Hepatocyte (in vitro differentiated cells): ENCODE results near the gene MAST4. TPM values are rescaled to one million over a fixed set of nuclear protein-coding genes. Genes with fewer than 3 reads are reported as not detected.
"Not testable (repeated sequence)": the region's sequence is repeated elsewhere in the genome, so short reads cannot be mapped to it uniquely, and the experiment has no call there.

Experiments
- DNase-seq: peaks from one replicate; pipeline ENCODE4 v3.0.0-alpha.2; 2016; ENCODE audit warnings: low spot score
- H2AFZ ChIP-seq: fragments of 200-600 bp; sonication (generic); 2 replicates; pipeline ENCODE4 v1.6.0; 2016; ENCODE audit warnings: antibody characterized with exemption, mild to moderate bottlenecking
- H3K27ac ChIP-seq: fragments of 200-600 bp; sonication (generic); 2 replicates; pipeline ENCODE4 v1.5.1; 2016; ENCODE audit warnings: mild to moderate bottlenecking
- H3K27me3 ChIP-seq: fragments of 200-600 bp; sonication (generic); 2 replicates; pipeline ENCODE4 v1.6.1; 2016
- H3K36me3 ChIP-seq: fragments of 200-600 bp; sonication (generic); replicated peaks from 2 replicates; pipeline ENCODE4 v1.5.1; 2016; ENCODE audit warnings: low read depth; ENCODE audit not compliant: insufficient read depth
- H3K4me1 ChIP-seq: fragments of 200-600 bp; sonication (generic); 2 replicates; pipeline ENCODE4 v1.5.1; 2016; ENCODE audit warnings: mild to moderate bottlenecking, moderate library complexity; ENCODE audit not compliant: insufficient read depth
- H3K4me2 ChIP-seq: fragments of 200-600 bp; sonication (generic); 2 replicates; pipeline ENCODE4 v1.6.0; 2016
- H3K4me3 ChIP-seq: fragments of 200-600 bp; sonication (generic); 2 replicates; pipeline ENCODE4 v1.5.1; 2016; ENCODE audit warnings: mild to moderate bottlenecking
- H3K79me2 ChIP-seq: fragments of 200-600 bp; sonication (generic); 2 replicates; pipeline ENCODE4 v1.6.0; 2017; ENCODE audit warnings: mild to moderate bottlenecking
- H3K9me2 ChIP-seq: fragments of 200-600 bp; sonication (generic); replicated peaks from 2 replicates; pipeline ENCODE4 v1.6.0; 2017; ENCODE audit warnings: mild to moderate bottlenecking; ENCODE audit not compliant: insufficient read depth
- H3K9me3 ChIP-seq: fragments of 200-600 bp; sonication (generic); 2 replicates; pipeline ENCODE4 v1.5.1; 2016; ENCODE audit warnings: low read depth, mild to moderate bottlenecking
- H4K20me1 ChIP-seq: fragments of 200-600 bp; sonication (generic); 2 replicates; pipeline ENCODE4 v1.6.0; 2016; ENCODE audit warnings: mild to moderate bottlenecking; ENCODE audit not compliant: insufficient read depth, poor library complexity, severe bottlenecking
- CTCF ChIP-seq: fragments of 200-600 bp; sonication (generic); IDR thresholded peaks from 2 replicates; pipeline ENCODE4 v1.5.1; 2016; ENCODE audit warnings: antibody characterized with exemption, mild to moderate bottlenecking; ENCODE audit not compliant: poor library complexity
- EZH2 ChIP-seq: fragments of 200-600 bp; sonication (generic); IDR thresholded peaks from 2 replicates; pipeline ENCODE4 v1.6.1; 2016; ENCODE audit warnings: antibody characterized with exemption, mild to moderate bottlenecking, borderline replicate concordance
- EZH2phosphoT487 ChIP-seq: fragments of 200-600 bp; sonication (generic); IDR thresholded peaks from one replicate; pipeline ENCODE4 v1.6.1; 2018; ENCODE audit warnings: antibody characterized with exemption, mild to moderate bottlenecking, low read depth, moderate library complexity; ENCODE audit not compliant: unreplicated experiment, severe bottlenecking
- WGBS: methylation state at CpG from one replicate; pipeline ENCODE4 v1.1.6; 2016; ENCODE audit warnings: low lambda C conversion rate; ENCODE audit errors: missing lambda C conversion rate; 5-methylcytosine and 5-hydroxymethylcytosine counted together
- polyA plus RNA-seq: library from polyadenylated mRNA; unstranded; fragments of >200 nt; fragmentation: Nextera tagmentation; extraction: Ambion mirVana; gene quantifications from 2 replicates; pipeline ENCODE4 v1.2.1, GENCODE V29; 2016
- total RNA-seq: library from RNA; depleted of rRNA; stranded (reverse); fragments of >200 nt; gene quantifications from 2 replicates; pipeline ENCODE4 v1.2.3, GENCODE V29; 2014

MAST4 gene
- total and polyA plus RNA-seq, 2 experiments from 2014 or later: 11.7 to 13.2 TPM

GRCh38 chr5:66820630-66821207 is 224.5 kb downstream of the MAST4 start:
- Histone ChIP-seq H3K36me3 (no peaks in the 10 kb centered on the region), H3K4me2 (no peak overlapping the region), H2AFZ (no peak overlapping the region), H3K4me1 (no peaks in the 10 kb centered on the region), H3K4me3 (no peak overlapping the region), H4K20me1 (no peaks in the 10 kb centered on the region), H3K9me3 (no peaks in the 10 kb centered on the region), H3K79me2 (no peaks in the 10 kb centered on the region), H3K27me3 (no peaks in the 10 kb centered on the region), H3K9me2 (no peaks in the 10 kb centered on the region), H3K27ac (no peak overlapping the region)
- WGBS: 87% methylated on average over 5 of the region's 5 CpGs
- no peak for TF ChIP-seq EZH2
- TF ChIP-seq CTCF: no peak
- no peak for TF ChIP-seq EZH2phosphoT487
- no peak for DNase-seq

GRCh38 chr5:66821688-66822429 is 225.7 kb downstream of the MAST4 start:
- 92% methylated on average over 4 of the region's 4 CpGs for WGBS
- H3K4me1 ChIP-seq: no peaks in the 10 kb centered on the region
- H2AFZ ChIP-seq: no peak overlapping the region
- H3K4me3 ChIP-seq: no peak overlapping the region
- no peak overlapping the region for H3K27ac ChIP-seq
- H3K79me2 ChIP-seq: no peaks in the 10 kb centered on the region
- H3K9me3 ChIP-seq: no peaks in the 10 kb centered on the region
- no peak overlapping the region for H3K4me2 ChIP-seq
- no peak for TF ChIP-seq EZH2
- TF ChIP-seq CTCF: no peak
- no peak for TF ChIP-seq EZH2phosphoT487
- no peaks in the 10 kb centered on the region for H3K9me2 ChIP-seq
- DNase-seq: no peak
- H3K27me3 ChIP-seq: peaks cover 4% of the 10 kb centered on the region
- H3K36me3 ChIP-seq: no peaks in the 10 kb centered on the region
- no peaks in the 10 kb centered on the region for H4K20me1 ChIP-seq

- not testable (repeated sequence) for H3K4me2 ChIP-seq, H3K27ac ChIP-seq, H2AFZ ChIP-seq, H3K79me2 ChIP-seq, H4K20me1 ChIP-seq, H3K4me3 ChIP-seq, DNase-seq, H3K4me1 ChIP-seq, H3K9me3 ChIP-seq, H3K36me3 ChIP-seq, H3K9me2 ChIP-seq
- 86% methylated on average over 2 of the region's 2 CpGs for WGBS
- H3K27me3 ChIP-seq: peaks cover 10% of the 10 kb centered on the region
These were observed 226.7 kb downstream of the MAST4 start for GRCh38 chr5:66822906-66823305.

GRCh38 chr5:66824476-66824875 is 228.3 kb downstream of the MAST4 start:
- 95% methylated on average over 4 of the region's 4 CpGs for WGBS
- H4K20me1 ChIP-seq: no peaks in the 10 kb centered on the region
- TF ChIP-seq EZH2phosphoT487 (no peak), EZH2 (no peak), CTCF (no peak)
- H2AFZ ChIP-seq: no peak overlapping the region
- H3K36me3 ChIP-seq: no peaks in the 10 kb centered on the region
- H3K9me3 ChIP-seq: no peaks in the 10 kb centered on the region
- no peak overlapping the region for H3K4me3 ChIP-seq
- H3K4me2 ChIP-seq: no peak overlapping the region
- no peak for DNase-seq
- H3K9me2 ChIP-seq: no peaks in the 10 kb centered on the region
- peaks cover 10% of the 10 kb centered on the region for H3K27me3 ChIP-seq
- H3K4me1 ChIP-seq: no peaks in the 10 kb centered on the region
- no peak overlapping the region for H3K27ac ChIP-seq
- H3K79me2 ChIP-seq: no peaks in the 10 kb centered on the region
